HFFc6 (cell line): ENCODE results near the gene TDRD15. TPM values are rescaled to one million over a fixed set of nuclear protein-coding genes. Genes with fewer than 3 reads are reported as not detected.

Experiments used
- DNase-seq: peaks from one replicate; pipeline ENCODE4 v3.0.0-alpha.2; 2018
- H3K27ac Mint-ChIP-seq: 2 replicates; pipeline ENCODE4 v1.8.0; 2020; ENCODE audit warnings: mild to moderate bottlenecking, mixed read lengths
- H3K27me3 Mint-ChIP-seq: 2 replicates; pipeline ENCODE4 v1.8.0; 2021; ENCODE audit warnings: mild to moderate bottlenecking, moderate library complexity, mixed read lengths; ENCODE audit not compliant: insufficient read depth
- H3K36me3 Mint-ChIP-seq: 2 replicates; pipeline ENCODE4 v1.8.0; 2021; ENCODE audit warnings: low read depth, mixed read lengths
- H3K4me1 Mint-ChIP-seq: 2 replicates; pipeline ENCODE4 v1.8.0; 2020; ENCODE audit warnings: low read depth, mixed read lengths
- H3K4me3 Mint-ChIP-seq: 2 replicates; pipeline ENCODE4 v1.8.0; 2020; ENCODE audit warnings: mild to moderate bottlenecking, moderate library complexity, mixed read lengths
- H3K9me3 Mint-ChIP-seq: 2 replicates; pipeline ENCODE4 v1.8.0; 2020; ENCODE audit warnings: mild to moderate bottlenecking, mixed read lengths
- CTCF ChIP-seq: fragments of 200-600 bp; sonication (generic); IDR thresholded peaks from 2 replicates; pipeline ENCODE4 v1.5.0; 2021; ENCODE audit warnings: antibody characterized with exemption, mild to moderate bottlenecking
- total RNA-seq, 6 experiments: library from RNA; stranded (reverse); fragmentation: NEBNext Ultra II Directional; extraction: Animal tissue kit (Norgen Biotek cat#: 25700); gene quantifications; 2 replicates in 1 of 6; 3 replicates in 5 of 6; pipeline ENCODE4 v1.2.3, GENCODE V29; 2021

Gene TDRD15
- total RNA-seq, 6 experiments from 2014 or later, result not detected

GRCh38 chr2:21161832-21162614 is 38.3 kb downstream of the TDRD15 start:
- H3K27me3 Mint-ChIP-seq, result no peaks in the 10 kb centered on the region
- H3K4me1 Mint-ChIP-seq, result no peaks in the 10 kb centered on the region
- peaks cover 10% of the 10 kb centered on the region; the same call in 1 of the 2 replicates for H3K36me3 Mint-ChIP-seq
- no peak for DNase-seq
- TF ChIP-seq CTCF, result no peak
- peaks cover 55% of the 10 kb centered on the region for H3K9me3 Mint-ChIP-seq
- H3K4me3 Mint-ChIP-seq, result no peak overlapping the region
- no peak overlapping the region for H3K27ac Mint-ChIP-seq

GRCh38 chr2:21162615-21162878 is 38.8 kb downstream of the TDRD15 start:
- H3K27ac Mint-ChIP-seq, result no peak overlapping the region
- DNase-seq, result no peak
- no peak for TF ChIP-seq CTCF
- H3K4me1 Mint-ChIP-seq, result no peaks in the 10 kb centered on the region
- H3K36me3 Mint-ChIP-seq, result peaks cover 10% of the 10 kb centered on the region; the same call in 1 of the 2 replicates
- no peak overlapping the region for H3K4me3 Mint-ChIP-seq
- peaks cover 53% of the 10 kb centered on the region for H3K9me3 Mint-ChIP-seq
- H3K27me3 Mint-ChIP-seq, result no peaks in the 10 kb centered on the region

GRCh38 chr2:21163213-21163612 is 39.4 kb downstream of the TDRD15 start:
- peaks cover 48% of the 10 kb centered on the region for H3K9me3 Mint-ChIP-seq
- DNase-seq, result no peak
- peaks cover 10% of the 10 kb centered on the region; the same call in 1 of the 2 replicates for H3K36me3 Mint-ChIP-seq
- TF ChIP-seq CTCF, result no peak
- H3K27me3 Mint-ChIP-seq, result no peaks in the 10 kb centered on the region
- no peak overlapping the region for H3K27ac Mint-ChIP-seq
- no peak overlapping the region for H3K4me3 Mint-ChIP-seq
- H3K4me1 Mint-ChIP-seq, result no peaks in the 10 kb centered on the region

- Mint-ChIP-seq H3K27me3 (no peaks in the 10 kb centered on the region), H3K4me1 (no peaks in the 10 kb centered on the region), H3K9me3 (peaks cover 39% of the 10 kb centered on the region), H3K36me3 (peaks cover 10% of the 10 kb centered on the region; the same call in 1 of the 2 replicates), H3K27ac (no peak overlapping the region), H3K4me3 (no peak overlapping the region)
- TF ChIP-seq CTCF, result peak; percentile 38; the same call in 1 of the 2 replicates
- no peak for DNase-seq
These were observed 41.6 kb downstream of the TDRD15 start for GRCh38 chr2:21165350-21165749.

GRCh38 chr2:21175895-21176646 is 52.3 kb downstream of the TDRD15 start:
- Mint-ChIP-seq H3K9me3 (peaks cover 13% of the 10 kb centered on the region), H3K36me3 (no peaks in the 10 kb centered on the region), H3K4me3 (no peak overlapping the region), H3K27ac (no peak overlapping the region), H3K27me3 (no peaks in the 10 kb centered on the region), H3K4me1 (no peaks in the 10 kb centered on the region)
- DNase-seq, result no peak
- TF ChIP-seq CTCF, result peak; percentile 9; the same call in 1 of the 2 replicates
